ENCODE results near the gene SCAF11. TPM values are rescaled to one million over a fixed set of nuclear protein-coding genes. Genes with fewer than 3 reads are reported as not detected.

Gene SCAF11
- polyA plus RNA-seq, 1 donor from 2014 or later: 20.4 TPM

DNA sequence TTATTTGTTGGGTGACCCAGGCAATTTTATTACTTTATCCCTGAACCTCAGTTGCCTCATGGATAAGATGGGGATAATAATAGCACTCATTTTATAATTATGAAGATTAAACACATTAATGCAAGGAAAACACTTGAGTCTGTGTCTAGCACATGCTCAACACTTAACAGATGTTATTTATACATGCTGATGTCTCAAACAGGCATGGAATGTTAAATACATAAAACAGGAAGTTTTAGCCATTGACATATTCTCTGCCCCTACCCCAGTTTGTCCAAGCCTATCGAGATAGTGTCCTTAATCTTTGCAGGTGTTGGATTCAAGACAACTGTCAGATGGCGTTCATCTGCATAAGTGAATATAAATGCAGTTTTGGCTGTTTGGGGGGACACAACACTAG, 109.8 kb downstream of the SCAF11 start:
- no peaks in the 10 kb centered on the region for H3K9me2 ChIP-seq (ENCODE audit: insufficient read depth, low read length)
- no peak overlapping the region for H3K9ac ChIP-seq (ENCODE audit: low read length)
- no peaks in the 10 kb centered on the region for H3K27me3 ChIP-seq (ENCODE audit: insufficient read depth, low read depth, low read length)
- no peak overlapping the region for H3K4me3 ChIP-seq (ENCODE audit: low read length)
- no peak overlapping the region for H2AFZ ChIP-seq (ENCODE audit: low read depth, low read length)
- no peaks in the 10 kb centered on the region for H3F3A ChIP-seq (ENCODE audit: insufficient read depth, low read length, poor library complexity, severe bottlenecking)
- no peaks in the 10 kb centered on the region for H3K36me3 ChIP-seq (ENCODE audit: insufficient read depth, low read length)
- H4K20me1 ChIP-seq (ENCODE audit: insufficient read depth): no peaks in the 10 kb centered on the region
- H3K27ac ChIP-seq (ENCODE audit: low read length): no peak overlapping the region
- no peak overlapping the region for H3K4me2 ChIP-seq (ENCODE audit: low read length)
- TF ChIP-seq, protein P1, sequence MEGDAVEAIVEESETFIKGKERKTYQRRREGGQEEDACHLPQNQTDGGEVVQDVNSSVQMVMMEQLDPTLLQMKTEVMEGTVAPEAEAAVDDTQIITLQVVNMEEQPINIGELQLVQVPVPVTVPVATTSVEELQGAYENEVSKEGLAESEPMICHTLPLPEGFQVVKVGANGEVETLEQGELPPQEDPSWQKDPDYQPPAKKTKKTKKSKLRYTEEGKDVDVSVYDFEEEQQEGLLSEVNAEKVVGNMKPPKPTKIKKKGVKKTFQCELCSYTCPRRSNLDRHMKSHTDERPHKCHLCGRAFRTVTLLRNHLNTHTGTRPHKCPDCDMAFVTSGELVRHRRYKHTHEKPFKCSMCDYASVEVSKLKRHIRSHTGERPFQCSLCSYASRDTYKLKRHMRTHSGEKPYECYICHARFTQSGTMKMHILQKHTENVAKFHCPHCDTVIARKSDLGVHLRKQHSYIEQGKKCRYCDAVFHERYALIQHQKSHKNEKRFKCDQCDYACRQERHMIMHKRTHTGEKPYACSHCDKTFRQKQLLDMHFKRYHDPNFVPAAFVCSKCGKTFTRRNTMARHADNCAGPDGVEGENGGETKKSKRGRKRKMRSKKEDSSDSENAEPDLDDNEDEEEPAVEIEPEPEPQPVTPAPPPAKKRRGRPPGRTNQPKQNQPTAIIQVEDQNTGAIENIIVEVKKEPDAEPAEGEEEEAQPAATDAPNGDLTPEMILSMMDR (IDR thresholded peaks at IDR 0.05; ENCODE audit: poor library complexity, severe bottlenecking): no peak
- TF ChIP-seq POLR2AphosphoS5 (IDR thresholded peaks at IDR 0.05) (no peak), EZH2 (IDR thresholded peaks at IDR 0.05; ENCODE audit: borderline replicate concordance, insufficient read depth, low read length, poor library complexity, severe bottlenecking) (no peak), SMC3 (conservative IDR thresholded peaks at IDR 0.05; ENCODE audit: poor library complexity) (no peak), EP300 (conservative IDR thresholded peaks at IDR 0.05; ENCODE audit: poor library complexity, severe bottlenecking) (no peak), TAF1 (IDR thresholded peaks at IDR 0.05; ENCODE audit: low read depth) (no peak), RAD21 (conservative IDR thresholded peaks at IDR 0.05) (no peak), REST (IDR thresholded peaks at IDR 0.05; ENCODE audit: borderline replicate concordance) (no peak), MXI1 (conservative IDR thresholded peaks at IDR 0.05; ENCODE audit: poor library complexity, severe bottlenecking) (no peak)
- no peaks in the 10 kb centered on the region for H3K9me3 ChIP-seq (ENCODE audit: low read length)
- H3K79me2 ChIP-seq (replicated peaks; ENCODE audit: insufficient read depth, low read length): no peaks in the 10 kb centered on the region

DNA sequence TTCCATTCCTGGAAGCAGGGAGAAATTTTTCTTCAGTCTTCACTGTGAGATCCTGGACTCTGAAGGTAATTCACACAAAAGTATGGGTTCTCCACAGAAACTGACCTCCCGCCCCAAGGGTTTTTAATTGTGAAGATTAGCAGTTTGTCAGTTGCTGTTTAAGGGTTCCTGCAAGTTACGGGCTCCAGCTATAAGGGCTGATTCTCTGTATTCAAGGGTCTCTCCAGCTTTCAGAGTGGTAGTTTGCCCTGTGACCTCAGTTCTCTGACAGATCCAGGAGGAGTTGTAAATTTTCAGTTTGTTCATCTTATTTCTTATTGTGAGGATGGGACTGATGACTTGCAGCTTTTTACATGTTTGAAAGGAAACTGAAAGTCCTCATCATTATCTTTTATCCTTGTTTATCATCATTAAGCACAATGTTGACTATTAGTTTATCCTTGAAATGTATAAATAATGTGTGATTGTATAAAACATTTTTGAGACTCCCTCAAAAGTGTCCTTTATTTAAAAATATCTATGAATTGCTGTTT, 110.9 kb downstream of the SCAF11 start:
- TF ChIP-seq REST (IDR thresholded peaks at IDR 0.05; ENCODE audit: borderline replicate concordance): no peak
- no peak for TF ChIP-seq MXI1 (conservative IDR thresholded peaks at IDR 0.05; ENCODE audit: poor library complexity, severe bottlenecking)
- TF ChIP-seq POLR2AphosphoS5 (IDR thresholded peaks at IDR 0.05): no peak
- no peak for TF ChIP-seq TAF1 (IDR thresholded peaks at IDR 0.05; ENCODE audit: low read depth)
- TF ChIP-seq SMC3 (conservative IDR thresholded peaks at IDR 0.05; ENCODE audit: poor library complexity): no peak
- TF ChIP-seq EP300 (conservative IDR thresholded peaks at IDR 0.05; ENCODE audit: poor library complexity, severe bottlenecking): no peak
- no peak for TF ChIP-seq RAD21 (conservative IDR thresholded peaks at IDR 0.05)
- TF ChIP-seq EZH2 (IDR thresholded peaks at IDR 0.05; ENCODE audit: borderline replicate concordance, insufficient read depth, low read length, poor library complexity, severe bottlenecking): no peak
- TF ChIP-seq, protein P1 (IDR thresholded peaks at IDR 0.05; ENCODE audit: poor library complexity, severe bottlenecking): no peak
- Histone ChIP-seq H4K20me1 (ENCODE audit: insufficient read depth) (no peaks in the 10 kb centered on the region), H3F3A (ENCODE audit: insufficient read depth, low read length, poor library complexity, severe bottlenecking) (no peaks in the 10 kb centered on the region), H3K79me2 (replicated peaks; ENCODE audit: insufficient read depth, low read length) (no peaks in the 10 kb centered on the region), H3K9me2 (ENCODE audit: insufficient read depth, low read length) (no peaks in the 10 kb centered on the region), H3K9me3 (ENCODE audit: low read length) (peaks cover 4% of the 10 kb centered on the region), H3K9ac (ENCODE audit: low read length) (no peak overlapping the region), H3K4me2 (ENCODE audit: low read length) (no peak overlapping the region), H3K4me3 (ENCODE audit: low read length) (no peak overlapping the region), H3K27ac (ENCODE audit: low read length) (no peak overlapping the region), H3K27me3 (ENCODE audit: insufficient read depth, low read depth, low read length) (no peaks in the 10 kb centered on the region), H3K36me3 (ENCODE audit: insufficient read depth, low read length) (peaks cover 8% of the 10 kb centered on the region), H2AFZ (ENCODE audit: low read depth, low read length) (no peak overlapping the region)

Measured in neural cell (in vitro differentiated cells).